PFSK-1 (cell line): ENCODE measurements around the gene PCDHGB7.

Source experiments
- POLR2AphosphoS5 ChIP-seq: IDR thresholded peaks from 2 replicates; pipeline ENCODE4 v1.6.1; 2012; ENCODE audit warnings: low read depth, mild to moderate bottlenecking, control low read depth, low read length, moderate library complexity
- SIN3A ChIP-seq: IDR thresholded peaks from 2 replicates; pipeline ENCODE4 v1.6.1; 2012; ENCODE audit warnings: mild to moderate bottlenecking, low read length, moderate library complexity, borderline replicate concordance; ENCODE audit not compliant: insufficient read depth
- TF ChIP-seq, protein P1 (sequence below), 2 experiments: IDR thresholded peaks; 2 replicates each; pipeline versions ENCODE4 v1.6.1 to v1.8.0; 2011 to 2012; ENCODE audit warnings: low read depth in 2 of 2, low read length in 2 of 2, control low read depth in 1 of 2, inconsistent platforms in 1 of 2, mild to moderate bottlenecking in 1 of 2, moderate library complexity in 1 of 2; ENCODE audit not compliant: insufficient read depth in 1 of 2

DNA sequence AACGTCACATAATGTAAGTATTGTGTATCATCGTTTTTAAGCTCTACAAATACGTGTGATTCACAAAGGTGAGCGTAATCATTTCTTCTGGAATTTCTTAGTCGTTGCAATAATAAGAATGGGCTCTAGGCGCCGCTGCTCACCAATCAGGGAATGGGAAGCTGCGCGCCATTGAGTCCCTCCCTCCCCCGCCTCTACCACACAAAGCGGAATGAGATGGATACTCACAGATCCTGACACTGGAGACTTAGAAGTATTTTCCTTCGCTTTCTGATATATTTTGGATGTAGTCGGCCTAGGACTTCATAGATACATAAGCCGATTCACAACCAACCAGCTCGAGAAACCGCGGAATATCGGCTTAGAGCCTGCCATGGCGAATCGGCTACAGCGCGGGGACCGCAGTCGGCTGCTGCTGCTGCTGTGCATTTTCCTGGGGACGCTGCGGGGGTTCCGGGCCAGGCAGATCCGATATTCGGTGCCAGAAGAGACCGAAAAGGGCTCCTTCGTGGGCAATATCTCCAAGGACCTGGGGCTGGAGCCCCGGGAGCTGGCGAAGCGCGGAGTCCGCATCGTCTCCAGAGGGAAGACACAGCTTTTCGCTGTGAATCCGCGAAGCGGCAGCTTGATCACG is 3.5 kb downstream of the PCDHGB7 start, which contains the start of gene PCDHGA11:
- TF ChIP-seq, protein P1, sequence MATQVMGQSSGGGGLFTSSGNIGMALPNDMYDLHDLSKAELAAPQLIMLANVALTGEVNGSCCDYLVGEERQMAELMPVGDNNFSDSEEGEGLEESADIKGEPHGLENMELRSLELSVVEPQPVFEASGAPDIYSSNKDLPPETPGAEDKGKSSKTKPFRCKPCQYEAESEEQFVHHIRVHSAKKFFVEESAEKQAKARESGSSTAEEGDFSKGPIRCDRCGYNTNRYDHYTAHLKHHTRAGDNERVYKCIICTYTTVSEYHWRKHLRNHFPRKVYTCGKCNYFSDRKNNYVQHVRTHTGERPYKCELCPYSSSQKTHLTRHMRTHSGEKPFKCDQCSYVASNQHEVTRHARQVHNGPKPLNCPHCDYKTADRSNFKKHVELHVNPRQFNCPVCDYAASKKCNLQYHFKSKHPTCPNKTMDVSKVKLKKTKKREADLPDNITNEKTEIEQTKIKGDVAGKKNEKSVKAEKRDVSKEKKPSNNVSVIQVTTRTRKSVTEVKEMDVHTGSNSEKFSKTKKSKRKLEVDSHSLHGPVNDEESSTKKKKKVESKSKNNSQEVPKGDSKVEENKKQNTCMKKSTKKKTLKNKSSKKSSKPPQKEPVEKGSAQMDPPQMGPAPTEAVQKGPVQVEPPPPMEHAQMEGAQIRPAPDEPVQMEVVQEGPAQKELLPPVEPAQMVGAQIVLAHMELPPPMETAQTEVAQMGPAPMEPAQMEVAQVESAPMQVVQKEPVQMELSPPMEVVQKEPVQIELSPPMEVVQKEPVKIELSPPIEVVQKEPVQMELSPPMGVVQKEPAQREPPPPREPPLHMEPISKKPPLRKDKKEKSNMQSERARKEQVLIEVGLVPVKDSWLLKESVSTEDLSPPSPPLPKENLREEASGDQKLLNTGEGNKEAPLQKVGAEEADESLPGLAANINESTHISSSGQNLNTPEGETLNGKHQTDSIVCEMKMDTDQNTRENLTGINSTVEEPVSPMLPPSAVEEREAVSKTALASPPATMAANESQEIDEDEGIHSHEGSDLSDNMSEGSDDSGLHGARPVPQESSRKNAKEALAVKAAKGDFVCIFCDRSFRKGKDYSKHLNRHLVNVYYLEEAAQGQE (IDR thresholded peaks at IDR 0.05; ENCODE audit: insufficient read depth in 1 of 2, low read depth in 2 of 2, low read length in 2 of 2) = no peak
- no peak for TF ChIP-seq SIN3A
- no peak for TF ChIP-seq POLR2AphosphoS5
